ENCODE results near the gene TXNDC11. TPM values are rescaled to one million over a fixed set of nuclear protein-coding genes. Genes with fewer than 3 reads are reported as not detected.
"Not testable (repeated sequence)": the region's sequence is repeated elsewhere in the genome, so short reads cannot be mapped to it uniquely, and the experiment has no call there.

TXNDC11 gene
- total RNA-seq: 10 to 100 TPM; 75.0 to 96.9 TPM

GRCh38 chr16:11742536-11743307 is at the start of gene TXNDC11:
Gene TXNDC11, minus strand, starts transcription at chr16:11742857. Its CDS starts 127 bp downstream, at chr16:11742730.
- H3K4me1 ChIP-seq (replicated peaks): peaks cover 6% of the 10 kb centered on the region
- no peaks in the 10 kb centered on the region for H3K36me3 ChIP-seq
- peak within 1 kb of the TSS; percentile 78 to 94 for H3K4me3 ChIP-seq
- H3K9me3 ChIP-seq: no peaks in the 10 kb centered on the region
- peak; percentile 98 for TF ChIP-seq POLR2AphosphoS5 (IDR thresholded peaks at IDR 0.05)
- peak in 1 of 4 experiments; percentile 5 for TF ChIP-seq CTCF (IDR thresholded peaks at IDR 0.05)
- TF ChIP-seq POLR2A (IDR thresholded peaks at IDR 0.05): peak; percentile 96
- DNase-seq (ENCODE audit: low spot score): peak; percentile 99
- peak within 1 kb of the TSS; percentile 95 for H3K27ac ChIP-seq
- WGBS: under 1% methylated on average over 31 of the region's 96 CpGs
- H3K27me3 ChIP-seq (replicated peaks; ENCODE audit: insufficient read depth): no peaks in the 10 kb centered on the region
- intact Hi-C loops (cut with DNase I): loop anchor here (5.0 kb wide), 2 partner anchors 40 to 55 kb away; partner anchors contain the start of gene ZC3H7A

GRCh38 chr16:11791144-11791828 is 48.6 kb upstream of the TXNDC11 start:
- Histone ChIP-seq H3K36me3 (no peaks in the 10 kb centered on the region), H3K4me3 (no peak overlapping the region), H3K9me3 (no peaks in the 10 kb centered on the region), H3K27me3 (replicated peaks; ENCODE audit: insufficient read depth) (no peaks in the 10 kb centered on the region), H3K4me1 (replicated peaks) (peaks cover 23% of the 10 kb centered on the region), H3K27ac (peak overlapping the region; percentile 69 to 70)
- WGBS: 74% methylated on average over 8 of the region's 8 CpGs
- DNase-seq (ENCODE audit: low spot score): no peak
- TF ChIP-seq CTCF (IDR thresholded peaks at IDR 0.05) (no peak), POLR2A (IDR thresholded peaks at IDR 0.05) (no peak), POLR2AphosphoS5 (IDR thresholded peaks at IDR 0.05) (no peak)
- intact Hi-C loops (cut with DNase I): loop anchor here (10.0 kb wide), 1 partner anchor 126 kb away; the partner anchor contains the start of gene SNN

- no peaks in the 10 kb centered on the region for H3K27me3 ChIP-seq (replicated peaks; ENCODE audit: insufficient read depth)
- H3K36me3 ChIP-seq: no peaks in the 10 kb centered on the region
- no peak overlapping the region for H3K4me3 ChIP-seq
- intact Hi-C loops (cut with DNase I): no loop called here
- no peak for DNase-seq (ENCODE audit: low spot score)
- no peak for TF ChIP-seq CTCF (IDR thresholded peaks at IDR 0.05)
- TF ChIP-seq POLR2AphosphoS5 (IDR thresholded peaks at IDR 0.05): no peak
- TF ChIP-seq POLR2A (IDR thresholded peaks at IDR 0.05): no peak
- no peaks in the 10 kb centered on the region for H3K9me3 ChIP-seq
- no peak overlapping the region for H3K27ac ChIP-seq
- peaks cover 15% of the 10 kb centered on the region for H3K4me1 ChIP-seq (replicated peaks)
- 80% methylated on average over 3 of the region's 3 CpGs for WGBS
Measured at GRCh38 chr16:11788914-11789313, 46.3 kb upstream of the TXNDC11 start.

GRCh38 chr16:11784980-11785599 is 42.4 kb upstream of the TXNDC11 start:
- WGBS: 92% methylated on average over 13 of the region's 13 CpGs
- not testable (repeated sequence) for H3K36me3 ChIP-seq; H3K9me3 ChIP-seq; H3K27ac ChIP-seq; DNase-seq (ENCODE audit: low spot score); H3K27me3 ChIP-seq (replicated peaks; ENCODE audit: insufficient read depth); H3K4me3 ChIP-seq
- H3K4me1 ChIP-seq (replicated peaks): peaks cover 12% of the 10 kb centered on the region
- intact Hi-C loops (cut with DNase I): loop anchor here (5.0 kb wide), 1 partner anchor 43 kb away; the partner anchor contains the start of gene TXNDC11

- not testable (repeated sequence) for DNase-seq (ENCODE audit: low spot score); H3K27me3 ChIP-seq (replicated peaks; ENCODE audit: insufficient read depth); H3K36me3 ChIP-seq; H3K4me3 ChIP-seq; H3K9me3 ChIP-seq
- H3K27ac ChIP-seq: peak overlapping the region; percentile 81 to 84
- WGBS: 94% methylated on average over 6 of the region's 6 CpGs
- intact Hi-C loops (cut with DNase I): loop anchor here (5.0 kb wide), 1 partner anchor 42 kb away; the partner anchor contains the start of gene TXNDC11
- H3K4me1 ChIP-seq (replicated peaks): peaks cover 12% of the 10 kb centered on the region
Measured at GRCh38 chr16:11784381-11784780, 41.7 kb upstream of the TXNDC11 start.

All from prostate gland (tissue), 2 donors.